Cardiac septum (tissue), 1 donor: ENCODE measurements around the gene PDAP1. TPM values are rescaled to one million over a fixed set of nuclear protein-coding genes. Genes with fewer than 3 reads are reported as not detected.
"Not testable (repeated sequence)": the region's sequence is repeated elsewhere in the genome, so short reads cannot be mapped to it uniquely, and the experiment has no call there.

Experiments used
- DNase-seq: peaks from one replicate; pipeline ENCODE4 v3.0.0-alpha.2; 2020; ENCODE audit warnings: low spot score
- intact Hi-C: fragments of 100-400 bp; cut with DNase I; formaldehyde crosslinking; loops from one replicate; pipeline ENCODE4 v1.14.0; 2022
- total RNA-seq: library from RNA; stranded (reverse); fragmentation: NEBNext Ultra II Directional; extraction: Animal tissue kit (Norgen Biotek cat#: 25700); gene quantifications from one replicate; pipeline ENCODE4 v1.2.1, GENCODE V29; 2021
- donor health status: DM: no; HTN: no; CAD: no.

Gene PDAP1
- total RNA-seq, 1 donor from 2014 or later, result 95.6 TPM

DNA sequence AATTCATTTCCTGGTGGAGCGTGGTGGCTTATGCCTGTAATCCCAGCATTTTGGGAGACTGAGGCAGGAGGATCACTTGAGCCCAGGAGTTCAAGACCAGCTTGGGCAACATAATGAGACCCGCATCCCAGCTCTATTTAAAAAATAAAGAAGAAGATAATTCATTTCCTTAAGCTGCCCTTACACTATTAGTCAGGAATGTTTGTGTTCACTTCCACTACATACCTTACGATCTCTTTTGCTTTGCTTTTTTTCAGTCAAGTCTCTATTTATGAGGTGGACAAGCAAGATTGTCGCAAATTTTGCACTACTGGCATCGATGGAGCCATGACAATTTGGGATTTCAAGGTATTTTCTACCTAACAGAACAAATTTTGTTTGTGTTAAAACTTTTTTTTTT lies 45.1 kb downstream of the PDAP1 start:
- intact Hi-C loops, result no loop called here
- DNase-seq, result no peak

DNA sequence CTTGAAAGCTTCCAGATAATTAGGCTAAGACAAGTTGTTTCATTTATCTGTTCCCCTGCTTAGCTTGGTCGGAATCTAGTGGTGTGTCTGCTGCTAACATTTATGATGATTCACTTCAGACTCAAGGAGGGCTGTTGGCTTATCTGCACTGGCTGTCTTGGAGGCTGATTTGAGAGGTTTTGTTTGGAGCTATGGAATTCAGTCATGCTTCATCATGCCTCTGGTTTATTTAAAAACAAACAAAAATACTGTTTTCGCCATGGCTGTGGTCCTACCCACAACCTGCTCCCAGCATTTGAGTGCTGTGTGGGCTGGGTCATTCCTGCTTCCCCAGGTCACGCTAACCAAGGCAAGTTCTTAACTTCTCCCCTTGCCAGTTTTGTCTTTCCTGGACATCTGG lies 45.6 kb downstream of the PDAP1 start:
- DNase-seq, result no peak
- intact Hi-C loops, result no loop called here

DNA sequence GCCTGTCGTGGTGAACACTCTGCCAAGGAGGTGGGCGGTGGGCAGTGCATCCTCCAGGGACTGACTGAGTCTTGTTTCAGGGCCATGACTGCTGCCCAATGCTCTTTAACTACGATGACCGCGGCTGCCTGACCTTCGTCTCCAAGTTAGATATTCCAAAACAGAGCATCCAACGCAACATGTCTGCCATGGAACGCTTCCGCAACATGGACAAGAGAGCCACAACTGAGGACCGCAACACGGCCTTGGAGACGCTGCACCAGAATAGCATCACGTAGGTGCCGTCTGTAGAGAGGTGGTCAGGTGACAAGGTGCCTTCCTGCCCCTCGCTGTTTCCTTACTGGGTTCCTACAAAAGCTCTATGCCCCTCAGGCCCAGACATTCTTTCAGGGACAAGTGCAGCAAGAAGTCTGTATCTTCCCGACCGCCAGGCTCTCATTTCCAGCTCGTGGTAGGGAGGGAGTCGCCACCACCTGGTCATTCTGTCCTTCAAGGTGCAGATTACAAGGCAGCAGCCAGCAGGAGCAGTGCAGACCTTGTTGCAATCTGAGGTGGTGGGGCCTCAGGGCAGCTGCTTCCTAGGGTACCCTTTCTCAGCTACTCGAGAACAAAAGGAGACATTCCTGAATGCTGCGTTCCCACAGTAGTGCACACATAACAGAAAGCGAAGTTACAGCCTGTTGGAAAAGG lies 48.8 kb downstream of the PDAP1 start:
- intact Hi-C loops, result no loop called here
- no peak for DNase-seq

DNA sequence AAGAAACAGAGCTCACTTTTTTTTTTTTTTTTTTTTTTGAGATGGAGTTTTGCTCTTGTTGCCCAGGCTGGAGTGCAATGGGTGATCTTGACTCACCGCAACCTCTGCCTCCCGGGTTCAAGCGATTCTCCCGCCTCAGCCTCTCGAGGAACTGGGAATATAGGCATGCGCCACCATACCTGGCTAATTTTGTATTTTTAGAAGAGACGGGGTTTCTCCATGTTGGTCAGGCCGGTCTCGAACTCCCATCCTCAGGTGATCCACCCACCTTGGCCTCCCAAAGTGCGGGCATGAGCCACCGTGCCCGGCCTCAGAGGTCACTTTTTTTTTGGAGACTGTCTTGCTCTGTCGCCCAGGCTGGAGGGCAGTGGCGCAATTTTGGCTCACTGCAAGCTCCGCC lies 49.9 kb downstream of the PDAP1 start:
- DNase-seq, intact Hi-C loops: not testable (repeated sequence)

DNA sequence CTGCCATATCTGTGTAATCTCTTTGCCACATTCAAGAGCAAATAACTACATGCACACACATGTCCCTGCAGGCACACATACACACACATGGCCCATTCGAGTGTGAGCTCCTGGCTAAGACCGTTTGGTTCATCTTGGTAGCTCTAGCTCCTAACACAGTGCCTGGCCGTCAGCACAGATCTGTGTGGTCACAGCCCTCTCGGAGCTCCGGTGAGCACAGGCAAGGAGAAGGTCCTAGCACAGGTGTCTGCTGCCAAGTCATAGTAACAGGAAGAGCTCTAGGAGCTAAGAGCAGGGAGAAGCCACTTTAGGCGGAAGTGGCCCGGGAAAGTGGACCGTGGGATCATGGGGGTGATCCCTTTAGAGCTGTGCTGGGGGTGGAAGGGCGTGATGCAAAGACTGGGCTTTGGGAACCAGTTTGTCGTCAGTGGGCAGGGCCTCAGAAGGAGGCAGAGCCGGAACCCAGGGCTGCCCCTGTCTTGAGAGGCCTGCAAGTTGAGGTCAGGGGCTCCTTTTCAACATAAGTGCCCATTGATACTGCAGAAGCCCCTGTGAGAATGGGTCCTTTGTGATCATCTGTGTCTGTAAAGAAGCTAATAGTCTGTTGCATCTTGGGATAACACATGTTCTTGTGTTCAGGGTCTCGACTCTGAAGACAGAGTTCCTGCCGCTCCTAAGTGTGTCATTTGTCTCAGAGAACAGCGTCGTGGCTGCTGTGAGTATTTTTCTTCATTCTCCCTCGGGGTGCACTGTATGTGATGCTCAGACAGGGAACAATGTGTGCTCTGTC lies 50.5 kb downstream of the PDAP1 start:
- intact Hi-C loops, result no loop called here

DNA sequence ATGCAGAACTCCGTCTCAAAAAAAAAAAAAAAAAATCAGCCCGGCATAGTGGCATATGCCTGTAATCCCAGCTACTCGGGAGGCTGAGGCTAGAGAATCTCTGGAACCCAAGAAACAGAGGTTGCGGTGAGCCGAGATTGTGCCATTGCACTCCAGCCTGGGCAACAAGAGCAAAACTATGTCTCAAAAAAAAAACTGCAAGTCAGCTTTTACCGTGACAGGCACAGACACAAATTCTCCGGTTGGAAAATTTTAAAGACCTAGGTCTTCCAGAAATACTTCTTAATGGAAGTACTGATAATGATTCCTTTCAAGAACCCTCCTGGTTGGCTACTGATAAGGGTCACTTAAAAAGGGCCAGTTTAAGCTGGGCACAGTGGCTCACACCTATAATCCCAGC lies 53.3 kb downstream of the PDAP1 start:
- intact Hi-C loops, result no loop called here
- no peak for DNase-seq

More for the DNA sequence above, 50.5 kb downstream of the PDAP1 start:
- DNase-seq, result no peak

DNA sequence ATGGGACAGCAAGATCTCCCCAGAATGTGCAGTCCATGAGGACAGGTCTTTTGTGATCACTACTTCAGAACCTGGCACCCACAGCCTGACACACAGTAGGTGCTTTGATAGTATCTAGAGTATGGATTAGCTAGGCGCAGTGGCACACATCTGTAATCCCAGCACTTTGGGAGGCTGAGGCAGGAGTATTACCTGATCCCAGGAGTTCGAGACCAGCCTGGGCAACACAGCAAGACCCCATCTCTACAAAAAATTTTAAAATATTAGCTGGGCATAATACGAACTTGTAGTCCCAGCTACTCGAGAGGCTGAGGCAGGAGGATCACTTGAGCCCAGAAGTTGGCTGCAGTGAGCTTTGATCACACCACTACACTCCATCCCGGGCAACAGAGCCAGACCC lies 56.1 kb downstream of the PDAP1 start:
- no peak for DNase-seq
- intact Hi-C loops, result no loop called here

DNA sequence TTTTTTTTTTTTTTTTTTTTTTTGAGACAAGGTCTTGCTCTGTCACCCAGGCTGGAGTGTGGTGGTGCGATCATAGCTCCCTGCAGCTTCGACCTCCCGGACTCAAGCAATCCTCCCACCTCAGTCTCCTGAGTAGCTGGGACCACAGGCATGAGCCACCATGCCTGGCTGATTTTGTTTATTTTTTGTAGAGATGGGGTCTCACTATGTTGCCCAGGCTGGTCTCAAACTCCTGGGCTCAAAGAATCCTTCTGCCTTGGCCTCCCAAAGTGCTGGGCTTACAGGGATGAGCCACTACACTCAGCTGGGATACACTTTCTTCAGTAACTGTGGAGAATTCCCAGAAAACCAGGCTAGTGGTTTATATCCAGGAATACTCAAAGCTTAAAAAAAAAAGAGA lies 57.8 kb downstream of the PDAP1 start:
- intact Hi-C loops, result not testable (repeated sequence)

More for the DNA sequence above, 57.8 kb downstream of the PDAP1 start:
- DNase-seq, result not testable (repeated sequence)

Other genes starting within 250 kb of the PDAP1 start
- gene KPNA7, start 200.5 kb downstream of the PDAP1 start, total RNA-seq, result not detected
- gene MYH16, start 135.8 kb downstream of the PDAP1 start, total RNA-seq, result not detected
- 116 TPM for gene ARPC1A, start 82.7 kb downstream of the PDAP1 start, total RNA-seq
- 40.4 TPM for gene ARPC1B, start 33.9 kb downstream of the PDAP1 start, total RNA-seq
- 46.5 TPM for gene BUD31, start 372 bp upstream of the PDAP1 start, total RNA-seq
- 3.4 TPM for gene PTCD1, start 30.2 kb upstream of the PDAP1 start, total RNA-seq
- 15.0 TPM for gene CPSF4, start 30.3 kb upstream of the PDAP1 start, total RNA-seq
- gene ATP5MF, start 57.6 kb upstream of the PDAP1 start, total RNA-seq, result 516 TPM
- 3.8 TPM for gene ZNF789, start 64.3 kb upstream of the PDAP1 start, total RNA-seq
- 14.9 TPM for gene ZNF394, start 91.7 kb upstream of the PDAP1 start, total RNA-seq
- gene ZKSCAN5, start 96.1 kb upstream of the PDAP1 start, total RNA-seq, result 7.0 TPM
- gene FAM200A, start 143.5 kb upstream of the PDAP1 start, total RNA-seq, result 4.9 TPM
- gene ZNF655, start 150.0 kb upstream of the PDAP1 start, total RNA-seq, result 42.1 TPM
- gene TMEM225B, start 189.7 kb upstream of the PDAP1 start, total RNA-seq, result not detected
- gene ZSCAN25, start 208.3 kb upstream of the PDAP1 start, total RNA-seq, result 10.4 TPM